Tongue (tissue), 2 donors: ENCODE results near the gene PRKAR1B. TPM values are rescaled to one million over a fixed set of nuclear protein-coding genes. Genes with fewer than 3 reads are reported as not detected.

Source experiments
- DNase-seq: peaks from one replicate; pipeline ENCODE4 v3.0.0-alpha.2; 2015
- total RNA-seq: library from RNA; depleted of rRNA; stranded (reverse); fragments of >200 nt; gene quantifications from one replicate; pipeline ENCODE4 v1.2.3, GENCODE V29; 2014

Gene PRKAR1B
- total RNA-seq, 1 donor from 2014 or later: 28.4 TPM

DNA sequence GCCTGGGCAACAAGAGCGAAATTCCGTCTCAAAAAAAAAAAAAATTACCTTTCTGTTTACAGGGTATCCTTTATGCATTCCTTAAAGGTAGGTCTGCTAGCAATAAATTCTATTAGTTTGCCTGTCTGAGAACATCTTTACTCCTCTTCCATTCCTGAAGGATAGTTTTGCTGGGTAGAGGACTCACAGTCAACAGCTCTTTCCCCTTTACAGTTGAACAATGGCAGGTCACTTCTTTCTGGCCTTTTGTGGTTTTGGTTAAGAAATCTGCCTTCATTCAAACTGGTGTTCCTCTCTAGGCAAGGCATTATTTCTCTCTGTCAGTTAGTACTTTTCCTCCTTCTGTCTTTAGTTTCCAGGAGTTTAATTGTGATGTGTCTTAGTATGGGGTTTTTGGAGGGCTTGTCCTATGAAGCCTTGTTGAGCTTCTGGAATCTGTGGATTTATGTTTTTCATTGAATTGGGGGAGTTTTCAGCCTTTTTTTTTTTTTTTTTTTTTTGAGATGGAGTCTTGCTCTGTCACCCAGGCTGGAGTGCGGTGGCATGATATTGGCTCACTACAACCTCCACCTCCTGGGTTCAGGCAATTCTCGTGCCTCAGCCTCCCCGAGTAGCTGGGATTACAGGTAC is 5.3 kb downstream of the PRKAR1B start:
- no peak for DNase-seq

DNA sequence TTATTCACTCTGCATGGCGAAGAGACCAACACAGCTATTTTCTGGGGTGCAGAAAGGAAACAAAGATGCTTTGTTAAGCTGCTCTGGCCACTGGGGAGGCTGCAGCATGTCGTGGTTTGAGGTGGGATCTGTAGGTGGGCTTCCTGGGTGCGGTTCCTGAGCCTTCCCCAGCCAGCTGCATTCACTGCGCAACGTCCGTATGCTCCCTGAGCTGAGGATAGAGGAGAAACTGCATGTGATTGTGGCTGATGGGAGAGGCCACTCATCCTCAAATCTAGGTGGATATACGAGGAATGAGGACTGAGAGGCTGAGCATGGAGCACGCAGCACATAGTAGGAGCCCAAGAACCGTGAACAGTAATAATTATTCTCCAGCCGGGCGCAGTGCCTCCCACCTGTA is 10.4 kb downstream of the PRKAR1B start:
- DNase-seq: no peak

DNA sequence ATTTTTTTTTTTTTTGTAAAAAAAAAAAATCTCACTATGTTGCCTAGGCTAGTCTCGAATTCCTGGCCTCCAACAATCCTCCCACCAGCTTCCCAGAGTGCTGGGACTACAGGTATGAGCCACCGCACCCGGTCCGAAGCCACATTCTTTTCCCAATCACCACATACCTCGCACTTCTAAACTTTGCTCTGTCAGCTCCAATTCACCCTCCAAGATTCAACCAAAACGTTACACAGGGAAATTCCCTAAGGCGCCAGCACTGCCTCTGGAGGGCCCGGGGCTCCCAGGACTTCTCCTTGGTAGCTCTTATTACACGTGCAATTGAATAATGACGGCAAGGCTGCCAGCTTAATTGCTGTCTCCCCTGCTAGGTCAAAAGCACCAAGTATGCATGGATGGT is 10.9 kb downstream of the PRKAR1B start:
- no peak for DNase-seq

DNA sequence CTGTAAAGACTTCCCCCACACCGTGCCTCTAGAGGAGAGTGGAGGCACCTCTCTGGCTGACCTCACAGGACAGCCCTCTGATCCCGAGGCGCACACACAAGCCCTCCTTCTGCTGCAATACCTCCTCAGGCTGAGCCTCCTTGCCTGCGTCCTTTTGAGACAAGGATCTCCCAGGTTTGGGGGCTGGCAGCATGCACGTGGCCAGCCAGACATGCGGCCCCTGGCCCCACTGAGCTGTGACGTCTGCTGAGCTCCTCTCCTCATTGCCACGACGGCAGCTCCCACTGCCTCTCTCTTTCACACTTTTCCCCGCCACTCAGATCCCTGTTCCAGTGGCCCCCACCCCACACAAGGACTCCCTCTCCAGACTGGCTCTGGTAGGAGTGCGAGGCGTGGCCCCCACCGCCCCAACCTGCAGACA is 12.8 kb downstream of the PRKAR1B start:
- no peak for DNase-seq

DNA sequence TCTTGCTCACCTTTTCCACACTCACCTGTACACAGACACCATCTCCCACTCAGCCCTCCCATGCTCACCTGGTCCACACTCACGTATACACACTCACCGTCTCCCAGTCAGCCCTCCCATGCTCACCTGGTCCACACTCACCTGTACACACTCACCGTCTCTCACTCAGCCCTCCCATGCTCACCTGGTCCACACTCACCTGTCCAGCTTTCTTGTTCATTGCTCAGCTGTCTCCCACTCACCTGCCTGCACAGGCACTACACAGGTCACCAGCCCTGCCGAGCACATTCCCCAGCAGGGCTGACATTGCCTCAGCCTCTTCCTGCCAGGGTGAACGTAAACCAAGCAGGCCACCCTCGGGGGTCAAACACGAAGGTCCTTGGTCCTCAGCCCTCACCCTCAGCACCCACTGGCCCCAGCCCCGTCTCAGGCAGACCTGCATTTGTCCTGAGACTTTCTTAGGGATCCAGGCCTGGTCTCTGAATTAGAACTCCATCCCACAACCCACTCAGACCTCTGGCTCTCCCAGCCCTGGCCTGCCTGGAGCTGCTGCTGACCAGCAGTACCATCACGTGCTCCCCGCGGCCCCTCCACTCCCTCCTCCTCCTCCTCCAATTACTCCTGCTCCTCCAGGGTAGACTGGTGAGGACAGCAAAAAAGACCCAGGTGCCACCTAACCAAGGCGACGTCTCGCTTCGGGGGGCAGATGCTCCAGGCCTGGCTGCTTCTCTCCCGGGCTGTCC is 13.4 kb downstream of the PRKAR1B start:
- DNase-seq: no peak

- no peak for DNase-seq
Measured at GRCh38 chr7:713139-713457, 14.0 kb downstream of the PRKAR1B start.

DNA sequence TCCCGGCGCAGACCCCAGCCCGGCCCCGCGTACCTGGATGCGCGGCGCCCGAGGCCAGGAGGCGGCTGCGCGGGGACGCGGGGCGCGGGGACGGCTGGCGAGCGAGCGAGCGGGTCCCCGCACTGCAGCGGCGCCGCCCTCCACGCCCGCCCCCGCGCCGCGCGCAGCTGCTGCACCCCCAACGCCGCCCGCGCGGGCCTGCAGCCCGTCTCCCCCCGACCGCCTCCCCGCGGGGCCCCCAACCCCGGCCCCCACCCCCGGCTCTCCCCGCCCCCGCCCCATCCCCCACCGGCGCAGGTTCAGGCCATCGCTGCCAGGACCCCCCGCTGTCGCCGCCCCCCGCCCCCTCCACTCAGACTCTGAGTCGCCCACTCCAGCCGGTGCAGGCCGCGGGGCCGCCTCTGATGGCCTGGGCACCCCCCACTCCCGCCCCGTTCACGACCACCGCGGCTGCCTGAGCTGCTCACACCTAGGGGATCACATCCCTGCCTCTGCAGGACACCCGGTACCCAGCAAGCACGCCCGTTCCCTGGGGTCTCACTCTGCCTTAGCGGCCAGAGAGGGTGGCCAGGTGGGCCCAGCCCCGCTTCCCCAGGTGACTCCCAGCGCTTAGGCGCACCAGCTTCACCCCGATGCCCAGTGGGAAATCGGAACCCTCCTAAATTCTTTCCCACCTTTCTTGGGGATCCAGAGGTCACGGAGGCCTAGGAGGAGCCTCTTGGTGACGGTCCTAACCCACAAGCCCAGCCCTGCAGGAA is 14.5 kb downstream of the PRKAR1B start:
- DNase-seq: peak; percentile 46

DNA sequence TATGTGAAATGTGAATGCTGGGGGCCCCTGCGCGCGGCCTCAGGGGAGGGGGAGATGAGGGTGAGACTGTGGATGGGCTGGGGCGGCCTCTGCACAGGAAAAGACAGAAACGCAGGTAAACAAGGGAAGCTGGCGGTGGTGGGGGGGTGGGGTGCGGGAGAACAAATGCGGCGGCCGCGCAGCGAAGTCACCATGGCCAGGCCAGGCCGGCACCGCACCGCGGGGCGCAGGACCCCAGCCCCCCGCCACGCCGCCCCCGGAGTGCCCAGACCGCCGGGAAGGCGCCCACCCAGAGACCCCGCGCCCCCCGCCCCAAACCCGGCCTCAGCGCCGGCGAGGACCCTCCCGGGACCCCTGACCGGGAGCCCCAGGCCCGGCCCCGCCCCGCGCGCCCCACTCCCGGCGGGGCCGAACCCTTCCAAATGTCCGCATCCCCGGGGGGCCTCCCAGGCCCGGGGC is 15.1 kb downstream of the PRKAR1B start:
- DNase-seq: peak; percentile 12

DNA sequence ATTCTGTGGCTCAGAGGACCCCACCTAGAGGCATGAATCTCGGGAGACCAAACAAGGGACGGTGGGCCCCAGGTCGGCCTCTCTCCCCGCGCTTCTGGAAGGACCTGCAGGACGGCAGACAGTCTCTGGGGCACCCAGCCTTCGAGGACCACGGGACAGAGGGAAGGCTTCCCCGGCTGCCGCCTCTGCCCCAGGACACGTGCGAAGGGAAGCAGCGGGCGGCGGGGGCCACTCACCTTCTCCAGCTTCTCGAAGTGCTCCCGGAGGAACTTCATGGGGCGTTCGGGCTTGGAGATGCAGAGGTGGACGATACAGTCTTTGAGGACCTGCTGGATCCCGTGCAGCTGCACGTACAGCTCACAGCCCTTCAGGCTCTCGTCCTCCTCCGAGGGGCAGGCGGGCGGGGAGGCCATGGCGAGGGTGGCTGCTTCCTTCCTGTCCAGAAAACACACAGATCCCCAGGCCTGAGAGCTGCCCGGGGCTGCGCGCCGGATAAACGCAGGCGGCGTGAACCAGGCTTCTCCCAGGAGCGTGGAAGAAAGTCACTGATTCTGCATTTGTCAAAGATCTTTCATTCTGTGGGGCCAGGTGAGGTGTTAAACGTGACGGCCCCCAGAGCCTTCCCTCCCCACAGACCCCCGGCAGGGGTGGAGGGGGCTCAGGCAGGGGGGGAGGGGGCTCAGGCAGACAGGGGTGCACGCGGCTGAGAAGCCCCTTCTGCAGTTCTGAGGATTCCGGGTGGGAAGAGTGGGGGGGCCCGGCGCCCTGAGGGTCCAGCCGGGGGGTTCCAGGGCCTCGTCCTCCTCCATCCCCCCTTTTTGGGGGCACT is 15.8 kb downstream of the PRKAR1B start:
- peak; percentile 61 for DNase-seq

DNA sequence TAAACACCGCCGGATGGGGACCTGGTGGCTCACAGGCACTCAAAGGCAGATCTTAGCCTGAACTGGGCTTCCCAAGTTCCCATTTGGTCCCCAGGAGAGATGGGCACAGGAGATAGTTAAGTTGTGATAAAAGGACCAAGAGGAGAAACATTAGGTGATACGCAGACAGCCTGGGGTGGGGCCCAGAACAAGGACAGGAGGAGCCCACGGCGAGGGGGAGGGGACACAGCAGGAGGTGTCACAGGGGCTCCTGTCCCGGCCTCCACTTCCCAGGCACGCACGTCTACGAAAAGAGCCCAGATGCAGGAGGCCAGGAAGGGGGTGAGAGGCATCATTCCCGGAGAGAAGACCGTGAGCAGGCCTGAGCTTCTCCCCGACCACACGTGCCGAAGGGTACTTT is 16.9 kb downstream of the PRKAR1B start:
- no peak for DNase-seq

DNA sequence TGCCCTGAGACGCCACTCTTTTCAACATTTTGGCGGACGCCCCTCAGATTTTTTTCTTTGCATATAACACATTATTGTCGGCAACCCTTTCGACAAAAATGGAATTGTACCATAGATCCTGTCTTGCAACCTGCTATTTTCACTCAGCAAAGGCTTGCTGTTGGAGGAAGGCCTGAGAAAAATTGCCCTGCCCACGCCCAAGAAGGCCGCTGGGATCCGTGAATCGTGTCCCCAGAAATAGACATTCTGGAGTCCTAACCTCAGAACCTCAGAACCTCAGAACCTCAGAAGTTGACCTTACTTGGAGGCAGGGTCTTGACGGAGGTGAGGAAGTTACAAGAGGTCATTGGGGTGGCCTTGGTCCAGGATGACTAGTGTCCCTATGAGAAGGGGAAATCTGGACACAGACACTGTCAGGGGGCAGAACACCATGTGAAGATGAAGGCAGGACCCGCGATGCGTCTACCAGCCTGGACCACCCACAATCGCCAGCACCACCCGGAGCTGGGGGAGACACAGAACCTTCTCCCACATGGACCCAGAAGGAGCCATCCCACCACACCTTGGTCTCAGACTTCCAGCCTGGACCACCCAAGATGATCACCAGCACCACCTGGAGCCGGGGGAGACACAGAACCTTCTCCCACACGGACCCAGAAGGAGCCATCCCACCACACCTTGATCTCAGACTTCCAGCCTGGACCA is 19.6 kb downstream of the PRKAR1B start:
- DNase-seq: no peak

GRCh38 chr7:706721-707120 is 20.4 kb downstream of the PRKAR1B start:
- DNase-seq: no peak

GRCh38 chr7:703049-703448 is 24.0 kb downstream of the PRKAR1B start:
- no peak for DNase-seq

DNA sequence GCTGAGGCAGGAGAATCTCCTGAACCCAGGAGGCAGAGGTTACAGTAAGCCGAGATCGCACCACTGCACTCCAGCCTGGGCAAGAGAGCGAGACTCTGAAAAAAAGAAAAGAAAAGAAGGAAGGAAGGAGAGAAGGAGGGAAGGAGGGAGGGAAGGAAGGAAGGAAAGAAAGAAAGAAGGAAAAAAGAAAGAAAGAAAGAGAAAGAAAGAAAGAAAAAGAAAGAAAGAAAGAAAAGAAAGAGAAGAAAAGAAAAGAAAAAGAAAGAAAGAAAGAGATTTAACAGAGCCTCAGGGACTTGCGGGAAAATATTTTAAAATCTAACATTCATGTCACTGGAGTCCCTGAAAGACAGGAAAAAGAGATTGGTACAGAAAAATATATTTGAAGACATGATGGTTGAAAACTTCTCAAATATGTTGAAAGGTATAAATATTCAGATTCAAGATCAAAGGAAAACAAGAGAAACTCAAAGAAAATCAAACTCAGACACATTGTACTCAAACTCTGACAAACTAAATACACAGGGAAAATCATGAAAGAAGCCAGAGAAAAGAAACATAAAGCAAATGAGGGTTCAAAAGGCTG is 25.9 kb downstream of the PRKAR1B start:
- no peak for DNase-seq

GRCh38 chr7:699476-700170 is 27.5 kb downstream of the PRKAR1B start:
- DNase-seq: no peak

- no peak for DNase-seq
Measured at GRCh38 chr7:698515-699475, 28.3 kb downstream of the PRKAR1B start.

GRCh38 chr7:696812-697551 is 30.1 kb downstream of the PRKAR1B start:
- DNase-seq: no peak

GRCh38 chr7:696426-696811 is 30.7 kb downstream of the PRKAR1B start:
- DNase-seq: no peak

- no peak for DNase-seq
Measured at GRCh38 chr7:693280-693679, 33.8 kb downstream of the PRKAR1B start.
